HG03378 (cell line): ENCODE data around the gene MTFR2.

Experiments used
- ATAC-seq: cut with Tn5 transposase; IDR thresholded peaks from one replicate; pipeline ENCODE4 v1.9.1; 2021; ENCODE audit warnings: mild to moderate bottlenecking, moderate library complexity; ENCODE audit not compliant: unreplicated experiment

Gene MTFR2

GRCh38 chr6:136249811-136250685 lies at the start of gene MTFR2:
MTFR2 (minus strand) TSS chr6:136250311; CDS start chr6:136249099, 1,212 bp downstream.
- ATAC-seq = peak; percentile 97

DNA sequence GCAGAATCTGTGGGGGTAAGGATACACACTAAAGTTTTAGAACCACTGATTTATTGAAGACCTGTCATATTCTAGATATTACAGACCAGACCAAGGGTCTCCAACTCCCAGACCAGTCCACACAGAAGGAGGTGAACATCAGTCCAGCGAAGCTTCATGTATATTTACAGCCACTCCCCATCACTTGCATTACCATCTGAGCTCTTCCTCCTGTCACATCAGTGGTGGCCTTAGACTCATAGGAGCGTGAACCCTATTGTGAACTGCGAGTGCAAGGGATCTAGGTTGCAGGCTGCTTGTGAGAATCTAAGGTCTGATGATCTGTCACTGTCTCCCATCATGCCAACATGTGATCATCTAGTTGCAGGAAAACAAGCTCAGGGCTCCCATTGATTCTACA lies 44.5 kb upstream of the MTFR2 start:
- no peak for ATAC-seq

GRCh38 chr6:136290410-136291010 lies 40.4 kb upstream of the MTFR2 start:
- ATAC-seq = peak; percentile 18

GRCh38 chr6:136289579-136290409 lies 39.7 kb upstream of the MTFR2 start, which contains the start of gene BCLAF1:
BCLAF1 (minus strand) TSS chr6:136289846; CDS start chr6:136279866, 9,980 bp downstream.
- ATAC-seq = peak; percentile 93

- ATAC-seq = peak; percentile 30
Measured at GRCh38 chr6:136289327-136289578, 39.1 kb upstream of the MTFR2 start.

- ATAC-seq = peak; percentile 29
Measured at GRCh38 chr6:136288566-136289326, 38.6 kb upstream of the MTFR2 start.

- ATAC-seq = no peak
Measured at GRCh38 chr6:136284909-136285308, 34.8 kb upstream of the MTFR2 start.

GRCh38 chr6:136282906-136283305 lies 32.8 kb upstream of the MTFR2 start:
- no peak for ATAC-seq

GRCh38 chr6:136280032-136280609 lies 30.0 kb upstream of the MTFR2 start:
- no peak for ATAC-seq

GRCh38 chr6:136274062-136274461 lies 24.0 kb upstream of the MTFR2 start:
- no peak for ATAC-seq

- no peak for ATAC-seq
Measured at GRCh38 chr6:136265101-136265500, 15.0 kb upstream of the MTFR2 start.

DNA sequence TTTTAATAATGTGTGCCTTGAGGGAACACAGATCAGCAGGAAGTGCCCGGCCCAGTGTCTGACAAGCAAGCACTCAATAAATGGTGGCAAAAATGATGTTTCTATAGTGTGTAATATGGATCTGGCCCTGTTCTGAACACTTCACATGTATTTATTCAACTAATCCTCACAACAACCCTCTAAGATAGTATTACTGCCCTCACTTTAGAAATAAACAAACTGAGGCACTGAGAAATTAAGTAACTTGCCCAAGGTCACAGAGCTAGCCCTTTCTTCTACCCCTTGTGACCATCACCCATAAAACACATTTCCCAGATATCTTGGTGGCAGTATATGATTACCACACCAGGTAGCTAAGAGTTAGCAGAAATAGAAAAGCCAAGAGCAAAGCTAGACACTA lies 12.8 kb upstream of the MTFR2 start:
- ATAC-seq = no peak

- ATAC-seq = no peak
Measured at GRCh38 chr6:136254851-136255466, 4.8 kb upstream of the MTFR2 start.

DNA sequence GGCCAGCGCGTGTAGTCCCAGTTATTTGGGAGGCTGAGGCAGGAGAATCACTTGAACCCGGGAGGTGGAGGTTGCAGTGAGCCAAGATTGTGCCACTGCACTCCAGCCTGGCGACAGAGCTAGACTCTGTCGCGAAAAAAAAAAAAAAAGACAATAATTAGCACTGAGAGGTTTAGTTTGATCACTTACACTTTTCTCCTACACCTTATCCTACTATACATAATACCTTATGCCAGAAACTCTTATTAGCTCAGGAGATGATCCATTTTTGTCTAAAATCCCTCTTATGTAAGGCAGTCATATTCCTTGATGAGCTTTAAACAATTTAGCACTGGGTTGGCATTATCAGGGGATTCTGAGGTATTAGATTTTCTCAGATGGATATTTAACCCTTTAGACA lies 3.6 kb upstream of the MTFR2 start:
- no peak for ATAC-seq

GRCh38 chr6:136252441-136252840 lies 2.3 kb upstream of the MTFR2 start:
- no peak for ATAC-seq

GRCh38 chr6:136251394-136251793 lies 1.3 kb upstream of the MTFR2 start:
- no peak for ATAC-seq

GRCh38 chr6:136250686-136251008 lies 536 bp upstream of the MTFR2 start:
- ATAC-seq = no peak

GRCh38 chr6:136249336-136249735 lies 775 bp downstream of the MTFR2 start:
- ATAC-seq = no peak

- no peak for ATAC-seq
Measured at GRCh38 chr6:136244061-136244616, 6.0 kb downstream of the MTFR2 start.
